B cell (primary cell): ENCODE measurements around the gene XPNPEP3. TPM values are rescaled to one million over a fixed set of nuclear protein-coding genes. Genes with fewer than 3 reads are reported as not detected.

ENCODE experiments used
- ATAC-seq: fragments of 200-7000 bp; cut with Tn5 transposase; one replicate; pipeline ENCODE4 v1.10.0; 2021; ENCODE audit warnings: low read depth, mild to moderate bottlenecking, moderate number of reproducible peaks, moderate library complexity
- CTCF ChIA-PET: fragments of 350-600 bp; sonication (Branson Sonifier 250); formaldehyde crosslinking; loops from one replicate; lab custom pipeline; 2021; ENCODE audit warnings: antibody characterized with exemption, inconsistent platforms; lab: Charles Lee
- POLR2A ChIA-PET: fragments of 350-600 bp; sonication (Branson Sonifier 250); formaldehyde crosslinking; loops from one replicate; lab custom pipeline; 2021; ENCODE audit warnings: antibody characterized with exemption; lab: Charles Lee
- DNase-seq: peaks from one replicate; pipeline ENCODE4 v3.0.0; 2013
- H2AFZ ChIP-seq: 2 replicates; pipeline ENCODE4 v1.6.1; 2012; ENCODE audit warnings: mild to moderate bottlenecking, low read depth, low read length; ENCODE audit not compliant: insufficient read depth, poor library complexity, severe bottlenecking
- H3K27ac ChIP-seq, 2 donors: 1 replicate in 1 of 2; 2 replicates in 1 of 2; pipeline ENCODE4 v1.5.1; 2012 to 2013; ENCODE audit warnings: low read length in 2 of 2, mild to moderate bottlenecking in 2 of 2, moderate library complexity in 1 of 2
- H3K27me3 ChIP-seq, 4 experiments: fragments of 200-600 bp in 1 of 4; sonication (generic) in 1 of 4; replicated peaks in 1 of 4; 1 replicate in 2 of 4; 2 replicates in 2 of 4; pipeline versions ENCODE4 v1.6.1 to v1.7.0; 2013 to 2016; ENCODE audit warnings: low read length in 3 of 4, mild to moderate bottlenecking in 2 of 4, mixed read lengths in 1 of 4, moderate library complexity in 1 of 4; ENCODE audit not compliant: insufficient read depth in 4 of 4, control insufficient read depth in 3 of 4; ENCODE audit errors: control extremely low read depth in 1 of 4
- H3K36me3 ChIP-seq, 2 experiments: replicated peaks in 1 of 2; 1 replicate in 1 of 2; 2 replicates in 1 of 2; pipeline versions ENCODE4 v1.6.1 to v1.7.1; 2013; ENCODE audit warnings: low read length in 1 of 2; ENCODE audit not compliant: insufficient read depth in 2 of 2, control insufficient read depth in 1 of 2; ENCODE audit errors: control extremely low read depth in 1 of 2, extremely low read depth in 1 of 2
- H3K4me1 ChIP-seq, 2 donors: fragments of 200-600 bp in 1 of 2; sonication (generic) in 1 of 2; 1 replicate in 1 of 2; 2 replicates in 1 of 2; pipeline versions ENCODE4 v1.5.1 to v1.6.1; 2013 to 2017; ENCODE audit warnings: low read length in 2 of 2; ENCODE audit not compliant: control insufficient read depth in 2 of 2, insufficient read depth in 2 of 2
- H3K4me2 ChIP-seq: replicated peaks from 2 replicates; pipeline ENCODE3; 2012; ENCODE audit warnings: mild to moderate bottlenecking, low read depth, low read length; ENCODE audit not compliant: poor library complexity, severe bottlenecking
- H3K4me3 ChIP-seq, 5 experiments: fragments of 200-600 bp in 1 of 5; sonication (generic) in 1 of 5; 1 replicate in 3 of 5; 2 replicates in 2 of 5; pipeline versions ENCODE4 v1.5.1 to v1.7.0; 2011 to 2016; ENCODE audit warnings: low read length in 4 of 5, mild to moderate bottlenecking in 4 of 5, low read depth in 2 of 5, control low read depth in 1 of 5, moderate library complexity in 1 of 5; ENCODE audit not compliant: insufficient read depth in 1 of 5; ENCODE audit errors: control extremely low read depth in 1 of 5, extremely low read depth in 1 of 5
- H3K79me2 ChIP-seq: fragments of 200-600 bp; sonication (generic); one replicate; pipeline ENCODE4 v1.6.0; 2016; ENCODE audit warnings: low read length; ENCODE audit not compliant: control insufficient read depth, insufficient read depth
- H3K9ac ChIP-seq: fragments of 200-600 bp; sonication (generic); 2 replicates; pipeline ENCODE4 v1.6.1; 2017; ENCODE audit warnings: mild to moderate bottlenecking, low read length, moderate library complexity
- H3K9me3 ChIP-seq, 3 donors: one replicate each; pipeline versions ENCODE4 v1.6.1 to v1.7.1; 2013; ENCODE audit warnings: low read length in 2 of 3; ENCODE audit not compliant: control insufficient read depth in 2 of 3, insufficient read depth in 1 of 3; ENCODE audit errors: control extremely low read depth in 1 of 3
- H4K20me1 ChIP-seq: 2 replicates; pipeline ENCODE4 v1.6.0; 2012; ENCODE audit warnings: mild to moderate bottlenecking, low read length; ENCODE audit not compliant: insufficient read depth, control insufficient read depth, poor library complexity, severe bottlenecking
- H3K27ac Mint-ChIP-seq: one replicate; pipeline ENCODE4 v1.8.0; 2021; ENCODE audit warnings: mixed read lengths
- H3K27me3 Mint-ChIP-seq: one replicate; pipeline ENCODE4 v1.8.0; 2021; ENCODE audit warnings: mixed read lengths
- H3K4me1 Mint-ChIP-seq: one replicate; pipeline ENCODE4 v1.8.0; 2021; ENCODE audit warnings: mixed read lengths
- H3K4me3 Mint-ChIP-seq: one replicate; pipeline ENCODE4 v1.8.0; 2021; ENCODE audit warnings: mixed read lengths
- H3K9me3 Mint-ChIP-seq: one replicate; pipeline ENCODE4 v1.8.0; 2022; ENCODE audit warnings: mixed read lengths; ENCODE audit not compliant: insufficient read depth
- EZH2 ChIP-seq: IDR thresholded peaks from 2 replicates; pipeline ENCODE4 v1.6.1; 2012; ENCODE audit warnings: borderline replicate concordance, low read depth, mild to moderate bottlenecking, moderate library complexity, low read length; ENCODE audit not compliant: insufficient read depth, poor library complexity, severe bottlenecking
- WGBS: methylation state at CpG from one replicate; pipeline ENCODE4 v1.1.5; 2013; ENCODE audit warnings: missing lambda C conversion rate; ENCODE audit not compliant: insufficient coverage; 5-methylcytosine and 5-hydroxymethylcytosine counted together
- intact Hi-C: fragments of 100-400 bp; cut with micrococcal nuclease; formaldehyde crosslinking; loops from one replicate; pipeline ENCODE4 v1.10.0; 2022
- polyA plus RNA-seq: library from polyadenylated mRNA; depleted of rRNA; stranded (reverse); fragments of >200 nt; gene quantifications from 2 replicates; pipeline ENCODE4 v1.2.3, GENCODE V29; 2012
- total RNA-seq, 2 donors: library from RNA; stranded (reverse); fragments of 120-200 nt in 1 of 2; gene quantifications; 1 replicate in 1 of 2; 2 replicates in 1 of 2; pipeline versions ENCODE4 v1.2.3 to v1.2.4, GENCODE V29; 2013 to 2022
- TF ChIP-seq, protein P1 (sequence below): fragments of 200-600 bp; IDR thresholded peaks from one replicate; pipeline ENCODE4 v1.8.0; 2022; ENCODE audit warnings: antibody characterized with exemption, mild to moderate bottlenecking

XPNPEP3 gene
- total and polyA plus RNA-seq, 2 donors (not counting 1 experiment from before 2014, with no cell fraction given): 7.9 to 18.9 TPM

DNA sequence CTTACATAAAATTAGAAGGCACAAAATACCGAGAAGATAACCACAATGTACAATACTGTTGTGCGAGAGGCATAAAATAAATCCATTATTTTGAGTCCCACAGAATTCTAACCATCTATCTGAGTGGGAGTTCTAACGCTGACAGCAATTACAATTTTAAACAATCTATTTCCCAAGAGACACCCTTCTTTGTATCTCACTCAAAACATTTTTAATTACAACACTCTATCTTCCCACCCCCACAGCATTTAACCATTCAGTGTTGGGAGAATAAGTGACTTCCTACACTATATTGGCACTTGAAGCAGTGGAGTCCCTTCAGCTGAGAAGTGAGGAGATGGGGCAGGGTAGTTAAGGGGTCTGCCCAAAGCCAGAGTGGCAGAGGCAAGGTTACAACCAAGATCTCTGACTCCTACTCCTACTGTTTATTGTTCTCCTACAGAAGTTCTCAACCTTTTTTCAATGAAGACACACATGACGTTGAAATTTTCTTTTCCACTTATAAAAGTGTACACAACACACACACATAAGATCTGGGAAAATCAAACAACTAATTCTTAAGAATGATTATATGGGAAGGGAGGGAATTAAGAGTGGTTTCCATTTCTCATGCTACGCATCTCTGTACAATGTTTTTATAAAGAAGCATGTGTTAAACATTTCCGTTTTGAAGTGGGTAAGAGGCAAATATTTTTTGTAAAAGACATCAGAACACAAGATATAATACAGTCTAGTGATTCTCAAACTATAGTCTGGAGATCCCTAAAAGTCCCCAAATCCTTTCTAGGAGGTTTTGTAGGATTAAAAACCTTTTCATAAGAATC is 48.7 kb upstream of the XPNPEP3 start:
- Mint-ChIP-seq H3K27ac (no peak overlapping the region), H3K4me3 (no peak overlapping the region), H3K27me3 (no peaks in the 10 kb centered on the region), H3K9me3 (no peaks in the 10 kb centered on the region), H3K4me1 (peaks cover 13% of the 10 kb centered on the region)
- Histone ChIP-seq H3K4me3 (no peak overlapping the region), H3K9me3 (no peaks in the 10 kb centered on the region), H3K79me2 (peaks cover 45% of the 10 kb centered on the region), H3K27ac (no peak overlapping the region), H4K20me1 (peaks cover 16% of the 10 kb centered on the region), H3K9ac (no peak overlapping the region), H3K36me3 (peaks cover 0 to 18% of the 10 kb centered on the region in 2 experiments), H3K4me2 (no peak overlapping the region), H3K27me3 (no peaks in the 10 kb centered on the region), H2AFZ (no peak overlapping the region), H3K4me1 (peaks cover 0 to 5% of the 10 kb centered on the region in 2 donors)
- ChIA-PET POLR2A (no interaction called here), CTCF (no interaction called here)
- ATAC-seq: no peak
- TF ChIP-seq, protein P1, sequence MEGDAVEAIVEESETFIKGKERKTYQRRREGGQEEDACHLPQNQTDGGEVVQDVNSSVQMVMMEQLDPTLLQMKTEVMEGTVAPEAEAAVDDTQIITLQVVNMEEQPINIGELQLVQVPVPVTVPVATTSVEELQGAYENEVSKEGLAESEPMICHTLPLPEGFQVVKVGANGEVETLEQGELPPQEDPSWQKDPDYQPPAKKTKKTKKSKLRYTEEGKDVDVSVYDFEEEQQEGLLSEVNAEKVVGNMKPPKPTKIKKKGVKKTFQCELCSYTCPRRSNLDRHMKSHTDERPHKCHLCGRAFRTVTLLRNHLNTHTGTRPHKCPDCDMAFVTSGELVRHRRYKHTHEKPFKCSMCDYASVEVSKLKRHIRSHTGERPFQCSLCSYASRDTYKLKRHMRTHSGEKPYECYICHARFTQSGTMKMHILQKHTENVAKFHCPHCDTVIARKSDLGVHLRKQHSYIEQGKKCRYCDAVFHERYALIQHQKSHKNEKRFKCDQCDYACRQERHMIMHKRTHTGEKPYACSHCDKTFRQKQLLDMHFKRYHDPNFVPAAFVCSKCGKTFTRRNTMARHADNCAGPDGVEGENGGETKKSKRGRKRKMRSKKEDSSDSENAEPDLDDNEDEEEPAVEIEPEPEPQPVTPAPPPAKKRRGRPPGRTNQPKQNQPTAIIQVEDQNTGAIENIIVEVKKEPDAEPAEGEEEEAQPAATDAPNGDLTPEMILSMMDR: no peak
- no peak for TF ChIP-seq EZH2
- intact Hi-C loops: no loop called here
- WGBS: 67% methylated on average over 3 of the region's 6 CpGs
- no peak for DNase-seq

GRCh38 chr22:40813912-40814315 is 43.0 kb upstream of the XPNPEP3 start:
- H3K27ac Mint-ChIP-seq: no peak overlapping the region
- Histone ChIP-seq H3K27me3 (no peaks in the 10 kb centered on the region), H3K36me3 (peaks cover 0 to 13% of the 10 kb centered on the region in 2 experiments), H3K4me3 (no peak overlapping the region), H2AFZ (no peak overlapping the region), H3K9me3 (no peaks in the 10 kb centered on the region), H3K4me2 (no peak overlapping the region), H3K9ac (no peak overlapping the region), H3K4me1 (peaks cover 16 to 23% of the 10 kb centered on the region in 2 donors), H3K79me2 (peaks cover 88% of the 10 kb centered on the region), H4K20me1 (peaks cover 16% of the 10 kb centered on the region), H3K27ac (no peak overlapping the region)
- H3K4me3 Mint-ChIP-seq: no peak overlapping the region
- H3K4me1 Mint-ChIP-seq: peaks cover 34% of the 10 kb centered on the region
- no peak for TF ChIP-seq EZH2
- TF ChIP-seq, protein P1: no peak
- no peaks in the 10 kb centered on the region for H3K27me3 Mint-ChIP-seq
- POLR2A ChIA-PET: no interaction called here
- CTCF ChIA-PET: no interaction called here
- ATAC-seq (no peak), DNase-seq (no peak)
- H3K9me3 Mint-ChIP-seq: no peaks in the 10 kb centered on the region
- intact Hi-C loops: no loop called here
